ENCODE data around the gene CPPED1. TPM values are rescaled to one million over a fixed set of nuclear protein-coding genes. Genes with fewer than 3 reads are reported as not detected.

CPPED1 gene
- total RNA-seq, 1 donor from 2014 or later = 7.7 TPM

DNA sequence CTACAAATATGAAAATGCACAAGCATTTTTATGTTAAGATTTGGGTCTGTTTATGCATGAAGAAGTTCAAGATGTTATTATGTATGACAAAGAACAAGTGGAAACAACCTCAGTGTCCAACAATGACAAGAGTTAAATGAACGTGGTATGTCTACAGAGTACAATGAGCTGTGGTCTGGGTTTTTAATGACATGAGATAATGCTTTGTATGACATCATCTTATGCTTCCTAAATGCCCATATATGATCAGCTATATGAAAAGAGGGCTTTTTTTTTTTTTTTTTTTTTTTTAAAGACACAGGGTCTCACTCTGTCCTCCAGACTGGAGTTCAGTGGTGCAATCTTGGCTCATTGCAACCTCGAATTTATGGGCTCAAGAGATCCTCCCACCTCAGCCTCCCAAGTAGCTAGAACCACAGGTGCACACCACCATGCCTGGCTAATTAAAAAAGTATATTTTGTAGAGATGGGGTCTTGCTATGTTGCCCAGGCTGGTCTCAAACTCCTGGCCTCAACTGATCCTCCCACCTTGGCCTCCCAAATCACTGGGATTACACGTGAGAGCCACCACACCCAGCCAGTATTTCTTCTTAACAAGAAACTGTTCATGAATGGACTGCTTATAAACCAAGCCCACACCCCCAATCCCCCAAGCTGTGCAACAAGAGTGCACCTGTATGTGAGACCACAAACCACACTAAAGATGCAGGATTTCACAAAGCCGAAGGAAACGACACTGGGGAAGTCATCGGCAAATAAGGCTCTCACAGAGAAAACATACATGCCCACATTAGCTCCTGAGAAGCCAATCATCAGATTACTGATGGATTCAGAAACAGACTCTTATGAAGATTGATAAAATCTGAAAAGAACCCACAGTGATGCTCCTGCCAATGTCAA, 114.5 kb downstream of the CPPED1 start:
- peaks cover 4% of the 10 kb centered on the region for H3K9me3 Mint-ChIP-seq
- H3K4me3 Mint-ChIP-seq = no peak overlapping the region
- TF ChIP-seq, protein P1, sequence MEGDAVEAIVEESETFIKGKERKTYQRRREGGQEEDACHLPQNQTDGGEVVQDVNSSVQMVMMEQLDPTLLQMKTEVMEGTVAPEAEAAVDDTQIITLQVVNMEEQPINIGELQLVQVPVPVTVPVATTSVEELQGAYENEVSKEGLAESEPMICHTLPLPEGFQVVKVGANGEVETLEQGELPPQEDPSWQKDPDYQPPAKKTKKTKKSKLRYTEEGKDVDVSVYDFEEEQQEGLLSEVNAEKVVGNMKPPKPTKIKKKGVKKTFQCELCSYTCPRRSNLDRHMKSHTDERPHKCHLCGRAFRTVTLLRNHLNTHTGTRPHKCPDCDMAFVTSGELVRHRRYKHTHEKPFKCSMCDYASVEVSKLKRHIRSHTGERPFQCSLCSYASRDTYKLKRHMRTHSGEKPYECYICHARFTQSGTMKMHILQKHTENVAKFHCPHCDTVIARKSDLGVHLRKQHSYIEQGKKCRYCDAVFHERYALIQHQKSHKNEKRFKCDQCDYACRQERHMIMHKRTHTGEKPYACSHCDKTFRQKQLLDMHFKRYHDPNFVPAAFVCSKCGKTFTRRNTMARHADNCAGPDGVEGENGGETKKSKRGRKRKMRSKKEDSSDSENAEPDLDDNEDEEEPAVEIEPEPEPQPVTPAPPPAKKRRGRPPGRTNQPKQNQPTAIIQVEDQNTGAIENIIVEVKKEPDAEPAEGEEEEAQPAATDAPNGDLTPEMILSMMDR (IDR thresholded peaks at IDR 0.05; ENCODE audit: unreplicated experiment) = no peak
- H3K36me3 Mint-ChIP-seq = no peaks in the 10 kb centered on the region
- no peak overlapping the region for H3K27ac Mint-ChIP-seq
- H3K4me1 Mint-ChIP-seq = no peaks in the 10 kb centered on the region
- DNase-seq (ENCODE audit: low spot score in 2 of 2, unreplicated experiment in 2 of 2) = no peak
- H3K27me3 Mint-ChIP-seq (ENCODE audit: low read depth) = no peaks in the 10 kb centered on the region

DNA sequence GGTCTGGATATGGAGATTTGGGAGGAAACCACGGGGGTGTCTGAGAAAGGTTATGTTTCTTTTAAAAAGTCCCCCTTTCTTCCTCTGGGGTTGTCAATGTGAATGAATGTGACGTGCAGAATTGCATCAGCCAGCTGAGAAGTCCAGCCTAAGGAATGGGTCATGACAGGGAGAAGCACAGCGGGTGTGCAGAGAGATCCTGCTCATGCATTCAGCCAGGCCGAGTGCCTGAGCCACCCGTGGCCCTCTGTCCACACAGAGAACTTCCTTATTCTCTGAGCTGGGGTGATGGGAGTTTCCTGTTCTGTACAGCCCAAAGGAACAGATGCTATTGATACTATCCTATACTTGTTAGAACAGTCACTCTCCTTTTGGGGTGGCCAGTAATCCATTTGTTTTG, 117.9 kb downstream of the CPPED1 start:
- Mint-ChIP-seq H3K27me3 (ENCODE audit: low read depth) (no peaks in the 10 kb centered on the region), H3K4me1 (no peaks in the 10 kb centered on the region), H3K36me3 (no peaks in the 10 kb centered on the region), H3K9me3 (peaks cover 11% of the 10 kb centered on the region), H3K4me3 (no peak overlapping the region), H3K27ac (no peak overlapping the region)
- TF ChIP-seq, protein P1 (IDR thresholded peaks at IDR 0.05; ENCODE audit: unreplicated experiment) = no peak
- no peak for DNase-seq (ENCODE audit: low spot score in 2 of 2, unreplicated experiment in 2 of 2)

DNA sequence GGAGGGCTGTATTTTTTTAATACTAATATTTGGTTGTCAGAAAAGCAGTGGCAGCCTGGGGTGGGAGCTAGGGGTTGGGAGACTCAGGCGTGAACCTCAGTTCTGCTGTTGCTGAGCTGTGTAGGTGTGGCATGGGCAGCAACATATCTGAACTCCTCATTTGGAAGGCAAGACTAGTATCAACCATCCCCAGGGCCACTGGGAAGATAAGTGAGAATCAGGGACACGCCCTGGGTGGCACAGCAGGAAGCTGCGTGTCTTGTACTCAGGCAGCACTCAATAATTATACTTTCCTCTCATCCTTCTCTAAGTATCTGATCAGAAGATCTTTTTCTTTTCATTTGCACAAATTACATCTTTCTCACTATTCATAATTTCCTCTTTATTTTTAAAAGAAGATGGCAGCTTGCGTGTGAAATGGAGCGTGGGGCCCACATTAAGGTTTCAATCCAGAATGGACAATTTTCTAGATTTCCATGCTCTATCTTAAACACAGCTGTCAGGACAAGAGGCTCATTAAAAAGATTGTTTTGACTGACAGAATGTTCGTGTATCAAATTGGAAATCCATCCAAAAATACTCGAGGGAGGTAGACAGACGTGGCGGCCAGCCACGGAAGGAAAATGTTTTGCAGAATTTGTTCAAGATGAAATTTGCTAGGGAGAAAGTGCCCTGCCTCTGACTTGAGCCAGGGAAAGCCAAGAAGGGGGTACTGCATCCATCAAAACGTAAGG, 121.1 kb downstream of the CPPED1 start:
- Mint-ChIP-seq H3K4me3 (no peak overlapping the region), H3K9me3 (peaks cover 24% of the 10 kb centered on the region), H3K27ac (no peak overlapping the region), H3K4me1 (no peaks in the 10 kb centered on the region), H3K27me3 (ENCODE audit: low read depth) (no peaks in the 10 kb centered on the region), H3K36me3 (peaks cover 11% of the 10 kb centered on the region)
- DNase-seq (ENCODE audit: low spot score in 2 of 2, unreplicated experiment in 2 of 2) = no peak
- TF ChIP-seq, protein P1 (IDR thresholded peaks at IDR 0.05; ENCODE audit: unreplicated experiment) = no peak

GRCh38 chr16:12681653-12682052, 122.0 kb downstream of the CPPED1 start:
- TF ChIP-seq, protein P1 (IDR thresholded peaks at IDR 0.05; ENCODE audit: unreplicated experiment) = no peak
- DNase-seq (ENCODE audit: low spot score in 2 of 2, unreplicated experiment in 2 of 2) = no peak
- peaks cover 11% of the 10 kb centered on the region for H3K36me3 Mint-ChIP-seq
- no peak overlapping the region for H3K27ac Mint-ChIP-seq
- no peaks in the 10 kb centered on the region for H3K27me3 Mint-ChIP-seq (ENCODE audit: low read depth)
- H3K9me3 Mint-ChIP-seq = peaks cover 24% of the 10 kb centered on the region
- H3K4me1 Mint-ChIP-seq = no peaks in the 10 kb centered on the region
- H3K4me3 Mint-ChIP-seq = no peak overlapping the region

- TF ChIP-seq, protein P1 (IDR thresholded peaks at IDR 0.05; ENCODE audit: unreplicated experiment) = no peak
- Mint-ChIP-seq H3K9me3 (peaks cover 24% of the 10 kb centered on the region), H3K36me3 (peaks cover 11% of the 10 kb centered on the region), H3K27ac (no peak overlapping the region), H3K27me3 (ENCODE audit: low read depth) (no peaks in the 10 kb centered on the region), H3K4me3 (no peak overlapping the region), H3K4me1 (peaks cover 4% of the 10 kb centered on the region)
- DNase-seq (ENCODE audit: low spot score in 2 of 2, unreplicated experiment in 2 of 2) = no peak
These were observed 123.2 kb downstream of the CPPED1 start for GRCh38 chr16:12680531-12680930.

Measured in mesothelial cell of epicardium (in vitro differentiated cells).